Measurements from ENCODE around the gene MAGIX.

Gene MAGIX

GRCh38 chrX:49184294-49185281 lies 22.0 kb downstream of the MAGIX start:
- peak; percentile 24 for DNase-seq

GRCh38 chrX:49186125-49187027 lies 23.8 kb downstream of the MAGIX start, which contains the start of gene PRICKLE3:
TSS of gene PRICKLE3 (minus strand) at chrX:49186373. CDS start at chrX:49186297, 76 bp downstream.
- DNase-seq: peak; percentile 70

DNA sequence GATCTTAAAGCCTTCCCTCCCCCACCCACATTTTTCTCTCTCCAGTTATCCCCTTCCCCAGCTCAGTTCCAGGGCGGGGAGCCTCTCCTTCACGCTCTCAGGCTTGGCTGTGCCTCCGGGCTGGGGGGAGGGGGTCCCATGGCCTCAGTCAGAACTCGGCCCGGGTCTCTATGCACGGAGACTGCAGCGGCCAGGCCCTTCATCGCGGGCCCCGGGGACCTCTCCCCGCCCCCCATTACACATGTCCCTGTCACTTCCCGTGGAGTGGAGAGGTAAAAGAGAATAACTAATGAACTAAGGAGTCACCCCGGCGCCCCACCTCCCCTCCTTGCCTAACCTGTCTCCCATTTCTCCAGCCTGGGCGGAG lies 24.5 kb downstream of the MAGIX start:
- no peak for DNase-seq

DNA sequence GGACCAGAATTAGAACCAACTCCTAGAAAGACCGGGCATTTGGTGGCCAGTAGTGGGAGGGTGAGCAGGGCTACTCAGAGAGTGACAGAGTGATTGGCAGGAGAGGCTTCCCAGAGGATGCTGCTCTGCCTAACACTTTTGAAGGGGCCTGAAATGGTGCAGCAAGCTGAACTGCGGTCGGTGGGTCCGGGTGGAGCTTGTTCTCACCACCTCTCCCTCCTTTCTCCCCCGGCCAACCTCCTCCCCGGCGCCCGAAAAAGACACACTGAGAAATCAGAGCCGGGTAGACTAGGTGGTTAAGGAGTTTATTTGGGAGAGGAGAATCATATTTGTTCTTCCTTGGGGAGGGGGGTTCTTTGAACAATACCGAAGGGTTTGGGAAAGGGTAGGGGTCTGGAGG lies 25.0 kb downstream of the MAGIX start:
- DNase-seq: no peak

DNA sequence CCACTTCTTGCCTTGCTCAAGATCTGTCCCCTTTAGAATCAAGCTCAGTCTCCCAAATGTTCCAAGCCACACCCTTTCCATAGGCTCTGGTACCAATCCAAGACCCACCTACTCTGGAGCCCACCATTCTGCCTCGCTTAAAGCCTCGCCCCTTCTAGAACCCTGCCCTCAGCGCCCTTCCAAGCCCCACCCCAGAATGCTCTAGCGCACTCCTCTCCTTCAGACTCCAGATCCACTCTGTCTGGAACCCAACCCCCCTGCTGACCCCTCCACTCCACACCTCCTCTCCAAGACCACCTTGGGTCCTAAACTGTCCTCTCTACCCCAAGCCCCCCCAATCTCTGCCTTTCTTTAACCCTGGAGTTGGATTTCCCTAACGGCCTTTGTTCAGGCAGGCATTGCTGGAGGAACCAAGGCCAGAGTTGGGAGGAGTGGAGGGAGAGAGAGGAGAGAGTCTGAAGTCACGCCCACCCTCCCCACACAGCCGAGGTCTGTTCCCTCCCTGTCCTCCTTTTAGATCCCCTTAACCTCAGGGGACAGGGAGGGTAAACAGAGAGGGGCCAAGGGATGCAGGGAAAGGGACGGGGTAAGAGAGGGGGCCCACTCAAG lies 26.0 kb downstream of the MAGIX start:
- DNase-seq: no peak

GRCh38 chrX:49189606-49190005 lies 27.0 kb downstream of the MAGIX start:
- no peak for DNase-seq

GRCh38 chrX:49190821-49191573 lies 28.4 kb downstream of the MAGIX start:
- peak; percentile 87 for DNase-seq

GRCh38 chrX:49191574-49192011 lies 29.0 kb downstream of the MAGIX start:
- peak; percentile 40 for DNase-seq

GRCh38 chrX:49192722-49193328 lies 30.3 kb downstream of the MAGIX start:
- DNase-seq: peak; percentile 44

DNA sequence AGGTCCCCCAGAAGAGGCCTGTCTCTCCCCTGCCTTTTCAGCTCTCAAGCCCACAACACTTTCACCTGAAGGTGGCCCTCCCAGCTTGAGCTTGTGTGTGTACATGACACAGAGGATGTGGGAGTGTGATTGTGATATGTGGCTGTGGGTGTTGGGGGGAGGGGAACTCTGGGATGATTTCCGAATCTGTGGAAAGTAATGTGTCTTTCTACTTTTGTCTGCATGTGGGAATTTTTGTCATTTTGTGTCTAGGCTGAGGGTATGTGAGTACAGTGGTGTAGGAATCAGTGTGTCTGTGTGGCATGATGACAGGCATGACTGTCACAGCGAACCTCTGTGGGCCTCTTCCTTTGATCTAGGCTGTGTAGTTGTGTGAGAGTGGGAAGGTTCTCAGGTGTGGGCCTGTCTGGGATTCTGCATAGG lies 31.0 kb downstream of the MAGIX start:
- DNase-seq: no peak

- no peak for DNase-seq
These were observed 35.1 kb downstream of the MAGIX start for GRCh38 chrX:49197543-49198087.

- DNase-seq: no peak
These were observed 36.2 kb downstream of the MAGIX start for GRCh38 chrX:49198540-49199314.

GRCh38 chrX:49199315-49199595 lies 36.7 kb downstream of the MAGIX start:
- no peak for DNase-seq

- DNase-seq: peak; percentile 88
These were observed 37.6 kb downstream of the MAGIX start, which contains the start of gene SYP for GRCh38 chrX:49199906-49200771. TSS of gene SYP (minus strand) at chrX:49200193. CDS start at chrX:49200186, 7 bp downstream.

DNA sequence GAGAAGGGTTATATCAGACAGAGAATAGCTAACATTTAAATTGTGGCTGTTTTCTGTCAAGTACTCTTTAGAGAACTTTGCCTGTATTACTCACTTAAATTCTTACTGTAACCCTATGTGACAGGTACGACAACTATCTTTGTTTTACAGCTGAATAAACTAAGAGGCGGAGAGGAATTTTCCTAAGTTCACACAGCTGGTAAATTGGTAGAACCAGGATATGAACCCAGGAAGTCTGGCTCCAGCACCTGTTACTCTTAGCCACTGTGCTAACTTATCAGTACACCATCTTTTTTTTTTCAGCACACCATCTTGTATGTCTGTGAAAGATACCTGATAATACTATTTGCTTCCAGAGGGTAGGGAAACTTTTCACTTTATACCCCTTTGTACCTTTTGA lies 39.5 kb downstream of the MAGIX start:
- DNase-seq: no peak

DNA sequence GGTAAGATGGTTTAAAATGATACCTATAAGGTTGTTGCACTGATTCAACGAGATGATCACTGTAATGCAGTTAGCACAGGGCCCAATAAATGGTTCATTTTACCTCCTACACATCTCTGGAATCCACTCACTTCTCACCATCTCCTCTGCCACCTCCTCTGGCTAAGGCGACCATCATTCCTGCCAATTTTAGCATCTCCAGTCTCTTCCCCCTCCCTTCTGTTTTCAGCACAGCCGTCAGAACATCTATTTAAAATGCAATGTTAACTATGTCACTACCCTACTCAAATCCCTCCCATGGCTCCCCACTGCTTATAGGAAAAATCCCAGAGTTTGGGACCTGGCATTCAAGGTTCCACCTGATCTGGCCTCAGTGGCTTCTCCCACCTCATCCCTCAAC lies 41.0 kb downstream of the MAGIX start:
- DNase-seq: no peak

- no peak for DNase-seq
These were observed 41.5 kb downstream of the MAGIX start for GRCh38 chrX:49204017-49204416.

DNA sequence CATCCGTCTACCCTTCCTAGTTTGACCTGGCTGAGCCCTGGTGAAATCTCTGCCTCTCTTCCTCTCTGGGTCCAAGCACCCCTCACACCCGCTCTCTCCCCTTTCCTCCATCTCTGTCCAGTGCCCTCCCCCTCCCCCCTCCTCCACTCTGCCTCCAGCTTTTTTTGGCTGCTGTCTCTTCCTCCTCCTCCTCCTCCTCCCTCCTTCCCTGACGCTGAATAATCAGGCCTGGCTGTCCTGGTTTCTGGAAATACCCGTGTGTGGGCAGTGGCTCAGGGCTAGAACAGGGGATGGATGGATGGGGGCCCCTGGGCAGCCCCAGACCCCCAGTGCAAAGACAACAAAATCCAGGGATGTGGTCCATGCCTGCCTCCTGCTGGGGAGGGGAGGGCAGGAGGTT lies 42.2 kb downstream of the MAGIX start:
- DNase-seq: no peak

GRCh38 chrX:49205443-49205842 lies 42.9 kb downstream of the MAGIX start:
- no peak for DNase-seq

- DNase-seq: no peak
These were observed 44.0 kb downstream of the MAGIX start for GRCh38 chrX:49206543-49206942.
